22Rv1 (cell line): Measurements from ENCODE around the gene CDK14.

Experiments used
- ZFX ChIP-seq: fragments of 450-650 bp; IDR thresholded peaks from 2 replicates; pipeline ENCODE4 v1.6.1; 2017; ENCODE audit warnings: antibody characterized with exemption, borderline replicate concordance
- TF ChIP-seq, protein P1 (sequence below): fragments of 450-650 bp; IDR thresholded peaks from 2 replicates; pipeline ENCODE4 v1.5.1; 2017; ENCODE audit warnings: mild to moderate bottlenecking

- TF ChIP-seq, protein P1, sequence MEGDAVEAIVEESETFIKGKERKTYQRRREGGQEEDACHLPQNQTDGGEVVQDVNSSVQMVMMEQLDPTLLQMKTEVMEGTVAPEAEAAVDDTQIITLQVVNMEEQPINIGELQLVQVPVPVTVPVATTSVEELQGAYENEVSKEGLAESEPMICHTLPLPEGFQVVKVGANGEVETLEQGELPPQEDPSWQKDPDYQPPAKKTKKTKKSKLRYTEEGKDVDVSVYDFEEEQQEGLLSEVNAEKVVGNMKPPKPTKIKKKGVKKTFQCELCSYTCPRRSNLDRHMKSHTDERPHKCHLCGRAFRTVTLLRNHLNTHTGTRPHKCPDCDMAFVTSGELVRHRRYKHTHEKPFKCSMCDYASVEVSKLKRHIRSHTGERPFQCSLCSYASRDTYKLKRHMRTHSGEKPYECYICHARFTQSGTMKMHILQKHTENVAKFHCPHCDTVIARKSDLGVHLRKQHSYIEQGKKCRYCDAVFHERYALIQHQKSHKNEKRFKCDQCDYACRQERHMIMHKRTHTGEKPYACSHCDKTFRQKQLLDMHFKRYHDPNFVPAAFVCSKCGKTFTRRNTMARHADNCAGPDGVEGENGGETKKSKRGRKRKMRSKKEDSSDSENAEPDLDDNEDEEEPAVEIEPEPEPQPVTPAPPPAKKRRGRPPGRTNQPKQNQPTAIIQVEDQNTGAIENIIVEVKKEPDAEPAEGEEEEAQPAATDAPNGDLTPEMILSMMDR, result no peak
- no peak for TF ChIP-seq ZFX
Measured at GRCh38 chr7:90740386-90740785, 144.3 kb downstream of the CDK14 start.
